Activated CD8-positive, alpha-beta T cell treated with anti-CD3 and anti-CD28 coated beads for 36 hours (primary cell): Measurements from ENCODE around the gene EEF2. TPM values are rescaled to one million over a fixed set of nuclear protein-coding genes. Genes with fewer than 3 reads are reported as not detected.
A peak's percentile ranks its signal among the peaks of the same experiment; 100 is the strongest.

ENCODE experiments used
- ATAC-seq: fragments of 200-7000 bp; cut with Tn5 transposase; one replicate; pipeline ENCODE4 v1.10.0; 2021; ENCODE audit warnings: mild to moderate bottlenecking, moderate library complexity
- CTCF ChIA-PET: fragments of 350-600 bp; sonication (Branson Sonifier 250); formaldehyde crosslinking; loops from one replicate; lab custom pipeline; 2021; ENCODE audit warnings: antibody characterized with exemption; lab: Charles Lee
- POLR2A ChIA-PET: fragments of 350-600 bp; sonication (Branson Sonifier 250); formaldehyde crosslinking; loops from one replicate; lab custom pipeline; 2021; ENCODE audit warnings: antibody characterized with exemption; lab: Charles Lee
- DNase-seq: peaks from one replicate; pipeline ENCODE4 v3.0.0-alpha.2; 2020
- H3K27ac Mint-ChIP-seq: one replicate; pipeline ENCODE4 v1.8.0; 2021; ENCODE audit warnings: mild to moderate bottlenecking, mixed read lengths
- H3K27me3 Mint-ChIP-seq: one replicate; pipeline ENCODE4 v1.8.0; 2021; ENCODE audit warnings: mixed read lengths
- H3K36me3 Mint-ChIP-seq: one replicate; pipeline ENCODE4 v1.8.0; 2021; ENCODE audit warnings: low read depth, mixed read lengths
- H3K4me1 Mint-ChIP-seq: one replicate; pipeline ENCODE4 v1.8.0; 2021; ENCODE audit warnings: low read depth, mixed read lengths
- H3K4me3 Mint-ChIP-seq: one replicate; pipeline ENCODE4 v1.8.0; 2021; ENCODE audit warnings: mild to moderate bottlenecking, moderate library complexity, mixed read lengths
- H3K9me3 Mint-ChIP-seq: one replicate; pipeline ENCODE4 v1.8.0; 2021; ENCODE audit warnings: mixed read lengths
- CTCF ChIP-seq: fragments of 200-600 bp; IDR thresholded peaks from one replicate; pipeline ENCODE4 v1.8.0; 2022; ENCODE audit warnings: antibody characterized with exemption, mild to moderate bottlenecking
- intact Hi-C: fragments of 100-400 bp; cut with micrococcal nuclease; formaldehyde crosslinking; loops from one replicate; pipeline ENCODE4 v1.10.0; 2022
- total RNA-seq, 2 experiments: library from RNA; stranded (reverse); gene quantifications; one replicate each; pipeline ENCODE4 v1.2.3, GENCODE V29; 2021

Gene EEF2
- total RNA-seq, 2 experiments from 2014 or later, result 3,533 to 3,625 TPM

DNA sequence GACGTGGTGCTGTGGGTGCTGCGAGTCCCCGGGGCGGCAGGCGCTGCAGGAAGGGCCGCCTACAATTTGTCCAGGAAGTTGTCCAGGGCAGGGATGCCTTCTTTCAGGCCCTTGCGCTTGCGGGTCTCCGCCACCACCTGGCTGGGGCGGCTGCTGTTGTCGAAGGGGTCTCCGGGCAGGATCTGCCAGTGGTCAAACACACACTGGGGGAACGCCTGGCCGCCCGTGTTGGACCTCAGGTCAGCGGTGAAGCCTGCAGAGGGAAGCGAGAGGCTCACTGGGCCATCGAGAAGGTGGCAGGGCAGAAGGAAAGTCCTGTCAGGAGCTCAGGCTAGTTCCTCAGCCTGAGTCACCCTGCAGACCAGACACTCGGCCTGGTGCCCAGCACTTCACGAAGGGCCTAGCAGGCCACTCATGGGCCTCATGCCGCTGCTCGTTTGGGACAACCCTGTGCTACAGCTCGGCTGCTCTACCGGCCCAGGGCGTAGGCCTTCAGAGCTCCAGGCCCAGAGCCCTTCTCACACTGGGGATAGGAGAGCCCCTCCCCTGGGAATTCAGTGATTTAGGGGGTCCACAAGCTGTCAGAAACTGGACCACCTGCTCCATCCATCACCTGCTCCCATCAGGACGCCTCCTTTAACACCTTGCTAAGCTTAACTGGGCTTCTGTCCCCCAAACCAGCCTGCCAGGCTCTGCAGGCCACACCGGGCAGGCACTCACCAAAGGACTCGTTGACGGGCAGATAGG lies 8.6 kb downstream of the EEF2 start:
- Mint-ChIP-seq H3K27ac (no peak overlapping the region), H3K36me3 (peaks cover 51% of the 10 kb centered on the region), H3K4me3 (no peak overlapping the region), H3K9me3 (no peaks in the 10 kb centered on the region), H3K27me3 (no peaks in the 10 kb centered on the region), H3K4me1 (peaks cover 14% of the 10 kb centered on the region)
- ChIA-PET POLR2A (interaction anchor here (0.6 to 3.5 kb wide), 5 partner anchors 8 to 102 kb away, joined by 3 to 78 read pairs (median 3); partner anchors contain the start of gene EEF2), CTCF (interaction anchor here (0.6 kb wide), 1 partner anchor 832 kb away, joined by 3 read pairs; no protein-coding TSS in a partner anchor)
- intact Hi-C loops, result no loop called here
- no peak for DNase-seq
- TF ChIP-seq CTCF, result no peak
- ATAC-seq, result no peak

DNA sequence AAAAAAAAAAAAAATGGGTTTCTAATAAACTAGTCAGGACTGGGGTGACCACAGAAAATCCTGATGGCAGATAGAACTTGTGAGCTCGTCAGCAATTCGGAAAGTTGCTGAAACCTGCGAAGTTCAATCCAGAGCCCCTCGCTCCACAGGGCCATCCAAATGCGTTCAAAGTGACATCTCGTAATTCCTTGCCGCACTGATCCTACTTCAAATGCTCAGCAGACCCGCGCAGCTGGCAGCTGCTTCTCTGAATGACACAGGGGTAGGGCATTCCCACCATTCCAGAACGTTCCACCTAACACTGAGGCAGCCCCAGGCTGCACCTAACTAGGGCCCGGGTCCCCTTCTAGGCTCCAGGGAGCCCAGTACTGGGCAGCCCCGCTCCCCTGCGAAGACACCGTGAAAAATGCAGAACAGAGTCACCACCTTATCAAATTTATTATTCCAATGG lies 9.6 kb downstream of the EEF2 start:
- Mint-ChIP-seq H3K27ac (no peak overlapping the region), H3K4me1 (peaks cover 12% of the 10 kb centered on the region), H3K4me3 (peak overlapping the region; percentile 15), H3K9me3 (no peaks in the 10 kb centered on the region), H3K27me3 (no peaks in the 10 kb centered on the region), H3K36me3 (peaks cover 41% of the 10 kb centered on the region)
- POLR2A ChIA-PET, result interaction anchor here (0.6 to 3.5 kb wide), 4 partner anchors 9 to 101 kb away, joined by 3 to 78 read pairs (median 4); partner anchors contain the start of gene EEF2
- ATAC-seq, result no peak
- DNase-seq, result no peak
- CTCF ChIA-PET, result interaction anchor here (1.2 to 1.3 kb wide), 2 partner anchors 10 to 12 kb away, joined by 4 to 5 read pairs; partner anchors contain the start of gene EEF2
- TF ChIP-seq CTCF, result no peak
- intact Hi-C loops, result no loop called here

GRCh38 chr19:3975144-3975543 lies 10.1 kb downstream of the EEF2 start:
- no peak overlapping the region for H3K4me3 Mint-ChIP-seq
- no peak for TF ChIP-seq CTCF
- POLR2A ChIA-PET, result interaction anchor here (1.1 to 3.5 kb wide), 3 partner anchors 9 to 15 kb away, joined by 3 to 78 read pairs (median 6); partner anchors contain the start of gene EEF2

DNA sequence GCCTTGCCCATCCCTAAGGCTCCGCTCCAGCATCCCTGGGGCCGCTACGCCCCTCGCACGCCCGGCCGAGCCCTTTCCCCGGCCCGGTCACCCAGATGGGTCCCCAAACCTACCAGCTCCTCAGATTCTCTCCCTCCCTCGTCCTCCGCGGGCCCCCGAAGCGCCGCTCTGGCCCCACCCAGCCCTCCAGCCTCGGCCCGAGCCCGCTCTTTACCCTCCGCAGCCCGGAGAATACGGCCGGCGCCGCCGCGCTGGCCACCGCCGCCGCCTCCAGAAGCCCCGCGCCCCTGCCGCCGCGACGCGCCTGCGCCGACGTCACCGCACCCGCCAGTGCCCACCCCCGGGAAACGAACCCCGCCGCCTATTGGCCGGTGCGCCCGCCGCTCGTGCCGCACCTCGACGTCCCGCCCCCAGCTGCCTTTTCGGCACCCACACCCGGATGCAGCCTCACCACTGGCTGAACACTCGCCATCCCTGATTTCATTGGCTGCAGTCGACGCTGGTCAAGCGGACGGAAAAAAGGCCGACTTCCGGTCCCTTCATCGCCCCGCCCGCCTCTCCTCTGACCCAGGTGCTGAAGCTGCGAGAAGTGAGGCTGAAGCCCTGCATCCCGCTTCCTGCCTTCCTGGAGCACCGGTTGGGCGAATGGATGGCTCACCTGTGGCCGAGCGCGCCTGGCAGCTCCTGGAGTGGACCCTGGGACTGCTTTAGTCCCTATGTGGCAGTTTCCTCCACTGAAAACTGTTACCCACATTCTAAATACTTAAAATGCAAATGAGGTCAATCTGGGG lies 14.3 kb downstream of the EEF2 start, which contains the start of gene DAPK3:
DAPK3 (minus strand) TSS at position 292 of the 791 bp plus-strand sequence. CDS start 1,364 bp downstream, outside the sequence.
- H3K9me3 Mint-ChIP-seq, result no peaks in the 10 kb centered on the region
- ChIA-PET POLR2A (interaction anchor here (1.0 to 3.2 kb wide), 4 partner anchors 9 to 19 kb away, joined by 3 to 131 read pairs (median 7); partner anchors contain the start of gene EEF2), CTCF (interaction anchor here (0.6 to 3.9 kb wide), 4 partner anchors 9 to 88 kb away, joined by 3 to 16 read pairs (median 6); partner anchors contain the start of gene EEF2)
- no peak for TF ChIP-seq CTCF
- intact Hi-C loops, result no loop called here
- peak; percentile 96 for DNase-seq
- no peaks in the 10 kb centered on the region for H3K27me3 Mint-ChIP-seq
- H3K4me3 Mint-ChIP-seq, result peak within 1 kb of the TSS; percentile 87
- ATAC-seq, result peak; percentile 95
- peaks cover 9% of the 10 kb centered on the region for H3K36me3 Mint-ChIP-seq
- peaks cover 24% of the 10 kb centered on the region for H3K4me1 Mint-ChIP-seq
- H3K27ac Mint-ChIP-seq, result peak within 1 kb of the TSS; percentile 78

More at GRCh38 chr19:3975144-3975543, 10.1 kb downstream of the EEF2 start:
- H3K27ac Mint-ChIP-seq, result no peak overlapping the region
- H3K9me3 Mint-ChIP-seq, result no peaks in the 10 kb centered on the region
- H3K36me3 Mint-ChIP-seq, result peaks cover 37% of the 10 kb centered on the region
- H3K4me1 Mint-ChIP-seq, result peaks cover 16% of the 10 kb centered on the region
- ATAC-seq (no peak), DNase-seq (no peak)
- CTCF ChIA-PET, result interaction anchor here (1.2 to 1.3 kb wide), 2 partner anchors 10 to 12 kb away, joined by 4 to 5 read pairs; partner anchors contain the start of gene EEF2
- intact Hi-C loops, result no loop called here
- no peaks in the 10 kb centered on the region for H3K27me3 Mint-ChIP-seq
